Retinal pigment epithelial cell (primary cell): ENCODE results near the gene SLC15A4.
"Not testable (repeated sequence)": the region's sequence is repeated elsewhere in the genome, so short reads cannot be mapped to it uniquely, and the experiment has no call there.

Source experiments
- DNase-seq: peaks from one replicate; pipeline ENCODE4 v3.0.0-alpha.2; 2010; ENCODE audit warnings: low read depth
- H3K4me3 ChIP-seq: 2 replicates; pipeline ENCODE4 v1.5.1; 2011; ENCODE audit warnings: mild to moderate bottlenecking, low read length, control low read depth, moderate library complexity
- CTCF ChIP-seq: conservative IDR thresholded peaks from 2 replicates; pipeline ENCODE4 v1.5.1; 2011; ENCODE audit warnings: low read depth, low read length, control low read depth, inconsistent platforms

The SLC15A4 gene

GRCh38 chr12:128813392-128813791, 10.4 kb downstream of the SLC15A4 start:
- TF ChIP-seq CTCF = no peak
- no peak for DNase-seq

GRCh38 chr12:128811806-128812205, 12.0 kb downstream of the SLC15A4 start:
- no peak for TF ChIP-seq CTCF
- no peak for DNase-seq
- no peak overlapping the region for H3K4me3 ChIP-seq

More at GRCh38 chr12:128813392-128813791, 10.4 kb downstream of the SLC15A4 start:
- no peak overlapping the region for H3K4me3 ChIP-seq

- DNase-seq = no peak
- H3K4me3 ChIP-seq = no peak overlapping the region
- no peak for TF ChIP-seq CTCF
These were observed 13.3 kb downstream of the SLC15A4 start for GRCh38 chr12:128810182-128811127.

- H3K4me3 ChIP-seq = no peak overlapping the region
- DNase-seq = no peak
- TF ChIP-seq CTCF = no peak
These were observed 15.1 kb downstream of the SLC15A4 start for GRCh38 chr12:128808651-128809050.

GRCh38 chr12:128807161-128807724, 16.5 kb downstream of the SLC15A4 start:
- H3K4me3 ChIP-seq = no peak overlapping the region
- no peak for DNase-seq
- no peak for TF ChIP-seq CTCF

- no peak for DNase-seq
- TF ChIP-seq CTCF = no peak
- no peak overlapping the region for H3K4me3 ChIP-seq
These were observed 17.2 kb downstream of the SLC15A4 start for GRCh38 chr12:128806573-128806972.

GRCh38 chr12:128805406-128805805, 18.4 kb downstream of the SLC15A4 start:
- DNase-seq, H3K4me3 ChIP-seq: not testable (repeated sequence)
